HG02938 (cell line): ENCODE results near the gene COX6A2.

Experiments used
- ATAC-seq: cut with Tn5 transposase; IDR thresholded peaks from one replicate; pipeline ENCODE4 v1.9.1; 2021; ENCODE audit warnings: mild to moderate bottlenecking, moderate library complexity; ENCODE audit not compliant: unreplicated experiment

COX6A2 gene

DNA sequence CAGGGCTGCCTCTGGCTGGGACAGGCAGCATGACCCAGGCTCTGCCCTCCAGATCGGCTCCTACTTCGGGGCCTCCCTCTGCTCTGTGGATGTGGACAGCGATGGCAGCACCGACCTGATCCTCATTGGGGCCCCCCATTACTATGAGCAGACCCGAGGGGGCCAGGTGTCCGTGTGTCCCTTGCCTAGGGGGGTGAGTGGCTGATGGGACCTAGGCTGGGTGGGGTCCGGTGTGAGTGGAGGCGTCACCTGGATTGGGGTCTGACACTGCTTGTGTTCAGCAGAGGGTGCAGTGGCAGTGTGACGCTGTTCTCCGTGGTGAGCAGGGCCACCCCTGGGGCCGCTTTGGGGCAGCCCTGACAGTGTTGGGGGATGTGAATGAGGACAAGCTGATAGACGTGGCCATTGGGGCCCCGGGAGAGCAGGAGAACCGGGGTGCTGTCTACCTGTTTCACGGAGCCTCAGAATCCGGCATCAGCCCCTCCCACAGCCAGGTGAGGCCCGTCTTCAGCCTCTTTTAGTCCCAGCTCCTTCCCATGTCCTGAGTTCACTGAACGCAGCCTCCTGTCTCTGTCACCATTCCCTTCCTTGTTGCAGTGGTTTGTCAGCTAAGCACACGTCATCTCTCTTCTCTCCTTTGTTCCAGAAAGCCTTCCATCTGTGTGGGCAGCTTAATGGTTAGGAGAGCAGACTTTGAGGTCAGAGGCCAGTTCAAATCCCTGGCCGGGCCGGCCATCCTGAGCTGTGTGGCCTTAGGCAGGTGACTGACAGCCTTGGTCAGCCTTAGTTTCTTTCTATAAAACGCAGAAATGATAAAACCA lies 16.9 kb downstream of the COX6A2 start:
- ATAC-seq = no peak

DNA sequence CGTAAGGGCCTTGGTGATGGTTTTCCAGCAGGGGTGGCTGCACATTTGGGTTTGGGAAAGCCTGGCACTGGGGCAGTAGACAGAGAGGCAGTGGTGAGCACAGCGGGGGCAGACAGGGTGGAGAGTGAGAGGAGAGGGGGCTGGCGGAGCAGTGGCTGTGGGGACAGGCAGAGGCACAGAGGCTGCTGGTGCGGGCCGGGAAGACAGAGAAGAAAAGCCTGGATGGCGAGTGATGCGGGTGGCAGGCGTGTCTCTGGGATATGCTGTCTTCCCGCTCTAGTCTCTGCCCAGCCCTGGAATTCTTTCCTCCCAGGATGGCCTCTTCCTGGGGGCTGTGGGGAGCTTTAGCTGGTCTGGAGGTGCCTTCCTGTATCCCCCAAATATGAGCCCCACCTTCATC lies 18.1 kb downstream of the COX6A2 start:
- ATAC-seq = no peak

DNA sequence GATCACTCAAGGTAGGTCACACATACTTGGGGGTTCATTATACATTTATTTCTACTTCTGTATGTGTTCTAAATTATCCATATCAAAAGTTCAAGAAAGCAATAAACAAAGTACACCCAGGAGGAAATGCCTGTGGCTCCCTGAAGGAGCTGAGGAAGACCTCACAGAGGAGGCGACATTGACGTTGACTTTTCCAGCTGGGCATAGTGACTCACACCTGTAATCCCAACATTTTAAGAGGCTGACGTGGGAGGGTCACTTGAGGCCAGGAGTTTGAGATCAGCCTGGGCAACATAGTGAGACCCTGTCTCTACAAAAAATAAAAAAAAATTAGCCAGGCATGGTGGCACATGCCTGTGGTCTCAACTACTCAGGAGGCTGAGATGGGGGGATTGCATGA lies 18.7 kb downstream of the COX6A2 start:
- no peak for ATAC-seq

DNA sequence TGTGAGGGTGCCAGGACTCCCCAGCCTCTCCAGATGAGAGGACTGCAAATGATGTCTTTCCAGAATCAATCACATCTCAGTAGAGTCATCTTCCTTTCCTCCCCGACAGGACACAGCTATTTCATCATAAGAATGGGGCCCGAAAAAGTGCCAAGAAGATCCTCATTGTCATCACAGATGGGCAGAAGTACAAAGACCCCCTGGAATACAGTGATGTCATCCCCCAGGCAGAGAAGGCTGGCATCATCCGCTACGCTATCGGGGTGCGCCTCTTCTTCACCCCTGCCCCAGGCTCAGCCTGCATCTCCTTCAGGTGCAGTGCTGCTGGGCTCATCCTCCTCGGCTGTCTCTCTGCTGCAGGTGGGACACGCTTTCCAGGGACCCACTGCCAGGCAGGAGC lies 20.8 kb downstream of the COX6A2 start:
- no peak for ATAC-seq

DNA sequence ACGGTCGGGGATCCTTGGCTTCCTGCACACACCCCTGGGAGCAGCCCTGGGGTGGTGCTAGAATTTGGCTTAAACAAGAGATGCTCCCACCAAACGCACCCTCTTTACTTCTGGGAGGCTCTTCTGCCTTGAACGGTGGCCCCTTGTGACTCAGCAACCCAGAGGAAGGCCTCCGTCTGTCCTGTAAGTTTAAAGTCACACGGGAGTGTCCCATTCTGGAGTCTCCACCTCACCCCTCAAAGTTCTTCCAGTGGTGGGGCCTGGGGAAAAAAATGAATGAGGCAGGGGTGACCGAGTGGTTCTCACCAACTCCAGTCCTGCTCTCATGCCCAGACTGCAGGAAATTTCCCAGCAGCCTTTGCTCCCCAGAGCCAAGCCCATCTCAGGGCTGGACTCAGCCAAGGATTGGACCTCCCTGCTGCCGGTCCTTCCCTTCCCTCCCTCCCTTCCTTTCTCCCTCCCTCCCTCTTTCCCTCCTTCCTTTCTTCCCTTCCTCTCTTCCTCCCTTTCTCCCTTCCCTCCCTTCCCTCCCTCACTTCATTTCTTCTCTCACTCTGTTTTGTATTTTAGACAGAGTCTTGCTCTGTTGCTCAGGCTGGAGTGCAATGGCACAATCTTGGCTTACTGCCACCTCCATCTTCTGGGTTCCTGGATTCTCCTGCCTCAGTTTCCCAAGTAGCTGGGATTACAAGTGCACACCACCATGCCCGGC lies 23.7 kb downstream of the COX6A2 start:
- ATAC-seq = no peak

DNA sequence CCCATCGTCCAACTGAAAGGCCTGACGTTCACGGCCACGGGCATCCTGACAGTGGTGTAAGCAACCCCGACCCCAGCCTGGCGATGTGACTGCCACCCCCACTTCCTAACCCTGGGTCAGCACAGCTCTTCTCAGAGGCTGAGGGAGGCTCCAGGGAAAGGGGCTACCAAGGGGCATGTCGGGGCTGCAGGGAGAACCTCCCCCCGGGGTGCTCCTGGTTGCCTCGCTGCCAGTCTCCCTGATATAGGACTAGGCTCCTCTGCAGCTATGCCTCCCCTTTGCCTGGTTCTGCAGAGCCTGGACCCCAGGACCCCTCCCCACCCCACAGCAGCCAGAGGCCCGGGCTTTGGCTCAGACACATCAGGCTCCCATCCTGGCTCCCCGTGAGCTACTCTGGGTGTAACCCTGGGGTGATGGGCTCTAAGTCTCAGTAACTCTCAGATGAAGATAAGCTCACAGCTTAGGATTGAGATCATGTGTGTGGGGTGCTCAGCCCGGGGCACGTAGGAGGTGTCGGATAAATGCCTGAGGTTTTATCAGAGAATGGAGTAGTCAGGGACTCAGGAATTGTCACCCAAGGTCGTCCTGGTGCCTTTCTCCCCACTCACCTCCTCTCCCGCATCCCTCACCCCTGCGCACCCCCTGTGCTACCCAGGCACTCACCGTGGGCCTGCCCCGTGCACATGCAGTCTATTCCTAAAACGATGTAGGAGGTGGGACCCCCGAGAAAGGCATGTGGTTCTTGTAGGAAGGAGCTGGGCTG lies 24.4 kb downstream of the COX6A2 start:
- no peak for ATAC-seq

DNA sequence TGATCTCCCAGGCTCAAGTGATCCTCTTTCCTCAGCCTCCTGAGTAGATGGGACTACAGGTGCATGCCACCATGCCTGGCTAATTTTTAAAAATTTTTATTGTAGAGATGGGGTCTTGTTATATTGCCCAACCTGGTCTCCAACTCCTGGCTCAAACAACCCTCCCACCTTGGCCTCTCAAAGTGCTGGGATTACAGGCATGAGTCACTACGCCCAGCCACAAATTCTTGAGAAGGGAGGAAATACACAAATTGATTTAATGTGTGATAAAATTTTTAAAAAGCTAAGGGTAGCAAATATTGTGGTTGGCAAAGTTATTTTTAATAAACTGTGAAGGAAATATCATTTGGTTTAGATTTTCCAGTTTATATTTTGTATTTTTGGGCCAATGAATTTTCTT lies 25.5 kb downstream of the COX6A2 start:
- no peak for ATAC-seq

DNA sequence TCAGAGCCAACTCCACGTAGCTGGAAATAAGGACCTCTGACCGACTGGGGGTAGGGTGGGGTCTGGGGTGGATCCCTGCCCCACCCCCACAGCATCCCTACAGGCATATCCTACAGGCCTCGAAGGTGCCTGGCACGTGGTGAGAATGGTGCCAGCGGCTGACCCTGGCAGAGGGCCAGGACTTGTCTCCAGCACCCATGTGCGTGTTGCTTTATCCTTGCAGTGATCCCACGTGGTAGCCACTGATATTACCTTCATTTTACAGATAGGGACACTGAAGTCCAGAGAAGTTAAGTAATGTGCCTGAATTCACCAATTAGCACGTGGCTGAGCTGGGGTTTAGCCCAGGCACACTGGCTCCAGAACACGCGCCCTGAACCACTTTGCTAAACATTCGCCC lies 26.7 kb downstream of the COX6A2 start:
- no peak for ATAC-seq

DNA sequence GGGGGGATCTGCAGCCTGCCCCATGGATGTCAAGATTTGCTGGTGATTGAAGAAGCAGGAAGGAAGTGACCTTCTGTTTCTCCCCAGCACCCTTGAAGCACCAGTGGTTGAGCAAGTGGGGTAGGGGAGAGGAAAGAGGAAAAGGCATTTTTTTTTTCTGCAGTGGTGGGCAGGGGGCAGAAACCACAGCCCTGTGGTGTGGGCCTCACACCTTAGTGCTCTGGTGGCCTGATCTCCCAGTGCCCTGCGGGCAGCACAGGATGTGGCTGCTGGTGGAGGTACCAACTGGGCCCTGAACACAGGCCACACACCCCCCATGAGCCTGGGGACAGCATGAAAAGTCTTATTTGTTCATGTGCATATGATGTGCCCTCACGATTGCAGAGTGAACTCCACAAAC lies 28.0 kb downstream of the COX6A2 start:
- ATAC-seq = no peak

DNA sequence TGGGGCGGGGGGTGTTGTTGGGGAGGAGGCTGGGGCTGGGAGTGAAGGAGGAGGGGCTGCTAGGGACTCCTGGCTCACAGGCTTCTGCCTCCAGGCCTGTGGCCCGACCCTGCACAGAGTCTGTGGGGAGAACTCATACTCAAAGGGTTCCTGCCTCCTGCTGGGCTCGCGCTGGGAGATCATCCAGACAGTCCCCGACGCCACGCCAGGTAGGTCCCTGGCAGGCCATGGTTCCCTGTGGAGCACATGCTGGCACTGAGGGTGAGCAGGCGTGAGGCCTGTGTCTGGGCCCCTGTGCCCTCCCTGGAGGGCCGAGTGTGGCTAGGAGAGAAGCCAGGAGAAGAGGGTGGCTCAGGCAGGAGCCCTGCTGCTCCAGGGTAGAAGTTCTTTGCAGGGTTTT lies 30.5 kb downstream of the COX6A2 start:
- ATAC-seq = no peak

DNA sequence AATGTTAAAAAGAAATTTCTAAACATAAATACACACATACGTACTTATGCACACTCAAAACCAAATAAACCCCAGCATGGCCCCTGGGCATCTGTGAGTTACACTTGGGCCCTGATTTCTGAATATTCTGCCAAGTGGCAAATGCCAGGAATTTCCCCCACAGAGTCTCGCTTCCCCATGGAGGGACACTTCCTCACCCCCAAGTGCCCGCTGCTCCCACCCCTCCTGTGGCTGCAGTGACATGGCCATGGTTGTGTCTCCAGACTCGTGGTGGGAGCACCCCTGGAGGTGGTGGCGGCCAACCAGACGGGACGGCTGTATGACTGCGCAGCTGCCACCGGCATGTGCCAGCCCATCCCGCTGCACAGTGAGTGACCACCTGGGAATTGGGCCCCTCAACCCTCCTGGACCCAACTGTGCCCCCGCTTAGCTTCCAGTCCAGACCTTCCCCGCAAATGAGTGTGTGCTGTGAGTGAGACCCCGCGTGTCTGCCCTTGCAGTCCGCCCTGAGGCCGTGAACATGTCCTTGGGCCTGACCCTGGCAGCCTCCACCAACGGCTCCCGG lies 31.0 kb downstream of the COX6A2 start:
- no peak for ATAC-seq

DNA sequence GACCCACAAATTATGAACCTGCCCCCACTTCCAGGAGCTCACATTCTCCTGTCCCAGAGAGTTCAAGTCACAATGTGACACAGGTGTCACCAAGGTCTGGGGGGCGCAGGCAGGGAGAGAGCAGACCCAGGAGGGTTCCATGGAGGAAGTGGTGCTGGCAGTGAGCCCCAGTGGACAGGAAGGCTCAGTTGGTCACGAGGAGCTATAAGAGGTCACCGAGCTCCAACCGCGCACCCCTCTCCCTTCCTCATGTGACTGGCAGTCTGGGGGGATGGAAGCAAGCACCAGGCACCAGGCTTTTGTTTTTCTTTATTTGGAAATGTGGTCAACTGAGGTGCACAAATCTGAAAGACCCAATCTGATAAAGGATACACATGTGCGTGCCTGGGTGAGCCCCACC lies 32.5 kb downstream of the COX6A2 start:
- no peak for ATAC-seq

DNA sequence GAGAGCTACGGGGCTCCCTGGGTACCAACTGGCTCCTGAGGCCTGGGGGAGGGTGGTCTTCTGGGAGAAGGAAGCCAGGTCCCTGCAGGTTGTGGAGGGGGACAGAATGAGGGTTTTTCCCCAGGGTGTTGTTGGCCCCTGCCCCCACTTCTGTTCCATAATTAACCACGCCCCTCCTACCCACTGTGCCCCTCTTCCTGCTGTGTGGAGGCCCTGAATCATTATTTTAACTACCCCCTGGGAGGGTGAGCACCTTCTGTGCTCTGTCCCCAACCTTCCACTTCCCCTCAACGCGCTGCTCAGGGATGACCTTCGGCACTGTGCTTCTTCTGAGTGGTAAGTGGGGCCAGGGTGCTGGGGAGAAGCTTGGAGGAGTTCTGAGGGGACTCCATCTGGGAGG lies 35.1 kb downstream of the COX6A2 start, which contains the start of gene ITGAD:
Gene ITGAD (plus strand): TSS at position 280 of the 400 bp plus-strand sequence. CDS start 26 bp downstream, at position 306.
- ATAC-seq = no peak

DNA sequence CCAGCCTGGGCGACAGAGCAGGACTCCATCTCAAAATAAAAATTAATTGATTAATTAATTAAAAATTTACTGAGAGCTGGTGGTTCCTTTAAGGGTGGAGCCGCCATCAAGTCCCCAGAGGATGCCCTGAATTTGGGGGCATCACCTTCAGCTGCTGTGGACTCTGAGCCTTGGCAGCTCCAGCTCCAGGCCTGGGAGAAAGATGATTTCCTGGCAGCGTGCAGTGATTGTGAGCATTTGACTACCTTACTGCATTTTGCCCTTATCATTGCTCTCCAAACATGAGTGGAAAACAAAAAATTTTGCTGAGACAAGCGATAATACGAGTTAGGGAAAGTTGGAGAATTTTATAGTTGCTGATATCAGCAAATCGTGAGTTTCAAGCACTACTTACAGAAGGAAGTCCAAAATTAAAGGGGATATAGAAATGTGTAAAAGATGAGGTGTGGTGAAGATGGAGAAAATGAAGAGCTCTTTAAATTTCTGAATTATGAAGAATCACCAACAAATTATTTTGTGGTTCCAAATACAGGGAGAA lies 37.6 kb downstream of the COX6A2 start:
- no peak for ATAC-seq

DNA sequence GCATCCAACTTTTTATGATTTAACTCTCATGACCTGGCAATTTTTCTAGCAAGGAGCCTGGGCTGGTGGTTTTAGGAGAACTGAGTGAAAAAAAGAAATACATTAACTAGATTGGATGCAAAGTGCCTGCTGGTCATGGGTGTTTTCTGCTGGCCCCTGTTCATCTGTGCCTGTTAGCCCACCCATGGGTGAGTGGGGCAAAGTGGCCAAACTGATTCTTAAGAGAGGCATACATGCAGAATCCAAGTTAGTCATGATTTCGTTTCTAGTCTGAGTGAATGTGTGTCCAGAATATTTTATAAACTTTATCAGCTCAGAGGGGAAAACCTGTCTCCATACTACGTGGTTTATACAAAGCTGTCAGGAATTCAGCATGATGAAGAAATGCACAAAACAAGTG lies 39.6 kb downstream of the COX6A2 start:
- no peak for ATAC-seq

DNA sequence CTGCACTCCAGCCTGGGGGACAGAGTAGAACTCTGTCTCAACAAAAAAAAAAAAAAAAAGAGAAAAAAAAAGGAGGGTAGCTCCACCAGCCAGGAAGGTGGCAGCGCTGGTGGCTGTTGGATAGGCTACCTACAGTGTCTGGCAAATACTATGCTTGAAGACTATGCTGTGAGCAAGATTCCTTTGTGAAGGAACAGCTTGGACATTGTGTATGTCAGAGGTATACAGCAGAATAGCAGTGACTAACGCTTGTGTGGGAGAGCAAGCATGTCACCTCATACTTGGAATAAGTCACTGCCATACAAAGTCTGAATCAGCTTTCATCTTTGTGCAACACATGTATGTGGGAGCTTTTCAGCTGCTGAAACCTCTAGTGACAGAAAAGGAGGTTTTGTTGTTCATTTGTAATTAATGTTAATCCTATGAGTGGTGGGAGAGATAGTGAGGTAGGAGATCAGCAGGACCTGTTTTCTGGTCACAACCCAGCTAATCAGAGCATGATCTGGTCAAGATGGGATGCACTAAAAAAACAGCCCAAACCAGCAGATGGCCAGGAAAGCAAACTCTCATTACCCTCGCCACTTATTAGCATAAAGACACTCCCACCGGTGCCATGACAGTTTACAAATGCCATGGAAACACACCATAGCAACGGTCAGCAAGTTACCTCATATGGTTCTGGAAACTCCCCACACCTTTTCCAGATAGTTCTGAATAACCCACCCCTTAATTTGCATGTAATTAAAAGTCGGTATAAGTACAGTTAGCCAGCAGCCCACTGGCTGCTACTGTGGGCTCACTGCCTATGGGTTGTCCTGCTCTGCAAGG lies 41.8 kb downstream of the COX6A2 start:
- peak; percentile 56 for ATAC-seq

DNA sequence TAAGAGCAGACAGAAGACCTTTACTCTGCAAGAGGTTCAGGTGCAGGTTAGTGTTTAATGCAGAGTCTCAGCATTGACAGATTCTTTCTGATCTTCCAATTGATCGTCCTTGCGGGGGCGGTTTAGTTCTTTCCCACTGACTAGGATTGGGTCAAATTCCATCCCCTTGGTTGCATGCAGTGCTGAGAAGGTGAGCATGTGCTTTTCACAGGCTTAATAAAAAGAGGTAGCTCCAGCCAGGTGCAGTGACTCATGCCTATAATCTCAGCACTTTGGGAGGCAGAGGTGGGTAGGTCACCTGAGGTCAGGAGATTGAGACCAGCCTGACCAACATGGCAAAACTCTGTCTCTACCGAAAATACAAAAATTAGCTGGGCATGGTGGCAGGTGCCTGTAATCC lies 42.5 kb downstream of the COX6A2 start:
- ATAC-seq = no peak

DNA sequence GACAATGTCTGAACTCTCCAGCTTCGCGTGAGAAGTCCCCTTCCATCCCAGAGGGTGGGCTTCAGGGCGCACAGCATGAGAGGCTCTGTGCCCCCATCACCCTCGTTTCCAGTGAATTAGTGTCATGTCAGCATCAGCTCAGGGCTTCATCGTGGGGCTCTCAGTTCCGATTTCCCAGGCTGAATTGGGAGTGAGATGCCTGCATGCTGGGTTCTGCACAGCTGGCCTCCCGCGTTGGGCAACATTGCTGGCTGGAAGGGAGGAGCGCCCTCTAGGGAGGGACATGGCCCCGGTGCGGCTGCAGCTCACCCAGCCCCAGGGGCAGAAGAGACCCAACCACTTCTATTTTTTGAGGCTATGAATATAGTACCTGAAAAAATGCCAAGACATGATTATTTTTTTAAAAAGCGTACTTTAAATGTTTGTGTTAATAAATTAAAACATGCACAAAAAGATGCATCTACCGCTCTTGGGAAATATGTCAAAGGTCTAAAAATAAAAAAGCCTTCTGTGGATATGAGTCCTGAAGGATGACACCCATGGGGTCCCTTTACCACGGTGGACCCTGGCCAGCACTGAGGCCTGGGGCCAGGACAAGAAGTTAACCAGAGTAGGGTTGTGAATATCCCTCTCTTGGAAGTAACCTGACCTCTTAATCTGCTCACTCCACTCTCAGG lies 45.5 kb downstream of the COX6A2 start:
- no peak for ATAC-seq

DNA sequence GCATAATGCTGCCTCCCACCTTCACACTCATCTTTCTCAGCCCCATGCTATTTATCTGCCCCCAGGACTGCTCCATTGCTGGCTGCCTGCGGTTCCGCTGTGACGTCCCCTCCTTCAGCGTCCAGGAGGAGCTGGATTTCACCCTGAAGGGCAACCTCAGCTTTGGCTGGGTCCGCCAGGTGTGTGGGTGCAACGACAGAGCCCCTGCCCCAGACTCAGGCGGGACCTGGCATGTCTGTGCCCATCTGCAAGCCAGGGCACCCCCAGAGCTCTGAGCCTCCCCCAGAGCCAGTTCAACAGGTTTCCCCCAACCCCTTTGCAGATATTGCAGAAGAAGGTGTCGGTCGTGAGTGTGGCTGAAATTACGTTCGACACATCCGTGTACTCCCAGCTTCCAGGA lies 48.0 kb downstream of the COX6A2 start:
- no peak for ATAC-seq
